NB4 (cell line): Measurements from ENCODE around the gene IFNA16.
"Not testable (repeated sequence)": the region's sequence is repeated elsewhere in the genome, so short reads cannot be mapped to it uniquely, and the experiment has no call there.

Experiments used
- DNase-seq: peaks from one replicate; pipeline ENCODE4 v3.0.0; 2010; ENCODE audit warnings: low read depth
- H3K4me3 ChIP-seq: one replicate; pipeline ENCODE4 v1.5.1; 2011; ENCODE audit warnings: mild to moderate bottlenecking, low read depth, low read length, moderate library complexity
- MYC ChIP-seq: IDR thresholded peaks from 2 replicates; pipeline ENCODE4 v1.6.1; 2011; ENCODE audit warnings: low read depth, low read length
- POLR2A ChIP-seq: IDR thresholded peaks from 2 replicates; pipeline ENCODE4 v1.6.1; 2011; ENCODE audit warnings: mild to moderate bottlenecking; ENCODE audit not compliant: insufficient read length; ENCODE audit errors: extremely low read depth
- TF ChIP-seq, protein P1 (sequence below): IDR thresholded peaks from one replicate; pipeline ENCODE4 v1.5.1; 2012; ENCODE audit warnings: low read depth, low read length
- TF ChIP-seq, protein P2 (sequence below): IDR thresholded peaks from 2 replicates; pipeline ENCODE4 v1.6.1; 2011; ENCODE audit warnings: low read depth, low read length

Gene IFNA16

DNA sequence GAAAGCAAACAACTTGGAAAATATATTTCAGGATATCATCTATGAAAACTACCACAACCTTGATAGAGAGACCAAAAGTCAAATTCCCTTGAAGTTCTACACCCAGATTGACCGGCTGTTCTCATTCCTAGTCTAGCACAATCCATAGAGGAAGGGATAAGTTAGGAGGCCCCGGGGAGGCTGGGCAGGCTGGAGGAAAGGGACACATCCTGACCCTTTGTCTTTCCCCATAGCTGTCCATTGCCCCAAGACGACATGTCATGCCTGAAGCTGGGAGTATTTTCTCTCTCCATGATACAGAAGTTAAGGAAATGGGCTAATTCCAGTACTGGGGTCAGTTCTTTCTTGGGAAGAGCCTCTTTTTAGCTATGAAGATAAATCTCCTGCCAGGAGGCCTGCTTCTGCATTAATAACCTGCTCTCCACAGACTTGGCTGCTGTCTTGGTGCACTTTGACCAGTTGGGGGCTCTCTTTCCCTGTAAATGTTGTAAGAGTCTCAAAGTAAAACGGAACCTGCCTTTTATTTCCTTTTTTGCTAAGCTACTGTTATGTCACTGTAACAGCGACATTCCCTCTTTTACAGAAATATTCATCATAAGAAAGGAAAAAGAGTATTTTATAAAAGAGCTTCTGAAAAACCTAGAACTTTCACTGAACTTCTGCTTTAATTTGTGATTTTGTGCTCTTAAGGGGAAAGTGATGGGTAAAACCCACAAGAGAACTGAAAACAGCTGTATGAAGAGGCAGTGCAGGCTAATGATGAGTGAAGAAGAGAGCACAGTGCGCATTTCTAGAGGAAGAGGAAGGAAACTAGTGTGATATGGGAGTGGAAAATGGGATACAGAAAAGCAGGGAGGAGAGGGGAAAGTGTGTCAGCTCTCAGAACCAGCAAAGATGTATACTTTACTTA, 22.0 kb downstream of the IFNA16 start:
- H3K4me3 ChIP-seq: not testable (repeated sequence)
- DNase-seq: peak; percentile 65
- TF ChIP-seq, protein P1, sequence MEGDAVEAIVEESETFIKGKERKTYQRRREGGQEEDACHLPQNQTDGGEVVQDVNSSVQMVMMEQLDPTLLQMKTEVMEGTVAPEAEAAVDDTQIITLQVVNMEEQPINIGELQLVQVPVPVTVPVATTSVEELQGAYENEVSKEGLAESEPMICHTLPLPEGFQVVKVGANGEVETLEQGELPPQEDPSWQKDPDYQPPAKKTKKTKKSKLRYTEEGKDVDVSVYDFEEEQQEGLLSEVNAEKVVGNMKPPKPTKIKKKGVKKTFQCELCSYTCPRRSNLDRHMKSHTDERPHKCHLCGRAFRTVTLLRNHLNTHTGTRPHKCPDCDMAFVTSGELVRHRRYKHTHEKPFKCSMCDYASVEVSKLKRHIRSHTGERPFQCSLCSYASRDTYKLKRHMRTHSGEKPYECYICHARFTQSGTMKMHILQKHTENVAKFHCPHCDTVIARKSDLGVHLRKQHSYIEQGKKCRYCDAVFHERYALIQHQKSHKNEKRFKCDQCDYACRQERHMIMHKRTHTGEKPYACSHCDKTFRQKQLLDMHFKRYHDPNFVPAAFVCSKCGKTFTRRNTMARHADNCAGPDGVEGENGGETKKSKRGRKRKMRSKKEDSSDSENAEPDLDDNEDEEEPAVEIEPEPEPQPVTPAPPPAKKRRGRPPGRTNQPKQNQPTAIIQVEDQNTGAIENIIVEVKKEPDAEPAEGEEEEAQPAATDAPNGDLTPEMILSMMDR: peak; percentile 85

DNA sequence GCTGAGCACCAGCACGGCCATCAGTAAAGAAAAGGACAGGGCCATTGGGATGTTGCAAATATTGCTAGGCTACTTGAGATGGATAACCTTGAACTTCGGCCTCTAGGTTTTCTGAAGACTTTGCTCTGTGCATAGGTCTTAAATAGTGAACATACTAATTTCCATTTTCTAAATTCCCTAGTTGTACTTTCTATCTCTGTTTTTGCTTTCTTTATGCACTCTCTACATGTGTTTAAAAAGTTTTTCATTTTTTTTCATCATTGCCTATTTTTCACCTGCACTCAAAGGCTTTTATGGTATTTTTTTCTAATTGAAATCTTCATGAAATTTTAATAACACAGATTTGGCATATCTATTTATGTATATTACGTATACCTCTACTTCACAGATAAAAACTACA, 29.6 kb downstream of the IFNA16 start, which contains the start of gene IFNA4:
Gene IFNA4 (minus strand): TSS at position 101 of the 400 bp plus-strand sequence. CDS start 56 bp downstream, at position 45.
- not testable (repeated sequence) for H3K4me3 ChIP-seq, DNase-seq

DNA sequence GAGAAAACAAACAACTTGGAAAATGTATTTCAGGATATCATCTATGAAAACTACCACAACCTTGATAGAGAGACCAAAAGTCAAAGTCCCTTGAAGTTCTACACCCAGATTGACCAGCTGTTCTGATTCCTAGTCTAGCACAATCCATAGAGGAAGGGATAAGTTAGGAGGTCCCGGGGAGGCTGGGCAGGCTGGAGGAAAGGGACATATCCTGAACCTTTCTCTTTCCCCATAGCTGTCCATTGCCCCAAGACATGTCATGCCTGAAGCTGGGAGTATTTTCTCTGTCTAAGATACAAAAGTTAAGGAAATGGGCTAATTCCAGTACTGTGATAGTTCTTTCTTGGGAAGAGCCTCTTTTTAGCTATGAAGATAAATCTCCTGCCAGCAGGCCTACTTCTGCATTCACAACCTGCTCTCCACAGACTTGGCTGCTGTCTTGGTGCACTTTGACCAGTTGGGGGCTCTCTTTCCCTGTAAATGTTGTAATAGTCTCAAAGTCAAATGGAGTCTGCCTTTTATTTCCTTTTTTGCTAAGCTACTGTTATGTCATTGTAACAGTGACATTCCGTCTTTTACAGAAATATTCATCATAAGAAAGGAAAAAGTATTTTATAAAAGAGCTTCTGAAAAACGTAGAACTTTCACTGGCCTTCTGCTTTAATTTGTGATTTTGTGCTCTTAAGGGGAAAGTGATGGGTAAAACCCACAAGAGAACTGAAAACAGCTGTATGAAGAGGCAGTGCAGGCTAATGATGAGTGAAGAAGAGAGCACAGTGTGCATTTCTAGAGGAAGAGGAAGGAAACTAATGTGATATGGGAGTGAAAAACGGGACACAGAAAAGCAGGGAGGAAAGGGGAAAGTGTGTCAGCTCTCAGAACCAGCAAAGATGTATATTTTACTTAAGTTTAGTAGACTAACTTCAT, 34.0 kb downstream of the IFNA16 start:
- TF ChIP-seq, protein P1: peak; percentile 90
- DNase-seq: peak; percentile 76

DNA sequence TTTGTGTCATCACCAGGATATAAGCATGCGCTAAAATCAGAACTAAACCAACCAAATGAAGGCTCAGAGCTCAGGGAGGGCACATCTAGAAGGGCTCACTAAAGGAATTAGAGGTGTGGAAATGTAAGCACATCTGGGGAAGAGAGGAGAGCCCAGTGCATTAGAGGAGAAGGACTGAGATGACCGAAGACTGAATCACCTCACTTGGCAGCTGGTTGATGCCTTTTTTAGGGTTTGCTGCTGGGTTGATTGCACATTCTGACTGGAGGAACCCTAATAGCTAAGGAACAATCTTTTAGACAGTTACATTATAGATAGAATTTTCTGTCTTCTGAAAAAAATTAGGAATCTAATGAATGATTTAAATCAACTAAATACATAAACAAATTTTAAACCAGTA, 42.4 kb downstream of the IFNA16 start:
- H3K4me3 ChIP-seq: no peak overlapping the region
- DNase-seq: no peak
- TF ChIP-seq MYC: no peak
- no peak for TF ChIP-seq POLR2A
- TF ChIP-seq, protein P1: no peak
- TF ChIP-seq, protein P2, sequence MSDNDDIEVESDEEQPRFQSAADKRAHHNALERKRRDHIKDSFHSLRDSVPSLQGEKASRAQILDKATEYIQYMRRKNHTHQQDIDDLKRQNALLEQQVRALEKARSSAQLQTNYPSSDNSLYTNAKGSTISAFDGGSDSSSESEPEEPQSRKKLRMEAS: no peak

More for the DNA sequence above, 34.0 kb downstream of the IFNA16 start:
- H3K4me3 ChIP-seq: not testable (repeated sequence)

DNA sequence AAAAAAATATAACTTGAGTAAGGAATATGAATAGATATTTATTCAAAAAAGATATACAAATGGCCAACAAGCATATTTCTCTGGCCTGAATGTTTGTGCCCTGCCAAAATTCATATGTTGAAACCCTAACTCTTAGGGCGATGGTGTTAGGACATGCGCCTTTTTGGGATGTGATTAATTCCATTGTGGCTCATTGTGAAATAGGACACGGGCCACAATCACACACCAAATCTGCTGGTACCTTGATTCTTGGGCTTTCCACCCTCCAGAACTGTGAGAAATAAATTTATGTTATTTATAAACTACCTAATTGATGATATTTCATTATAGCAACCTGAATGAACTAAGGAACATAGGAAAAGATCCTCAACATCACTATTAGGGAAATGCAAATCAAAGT, 45.0 kb downstream of the IFNA16 start:
- TF ChIP-seq MYC: no peak
- TF ChIP-seq, protein P1: no peak
- no peak for TF ChIP-seq POLR2A
- TF ChIP-seq, protein P2: no peak
- no peak overlapping the region for H3K4me3 ChIP-seq
- DNase-seq: no peak

DNA sequence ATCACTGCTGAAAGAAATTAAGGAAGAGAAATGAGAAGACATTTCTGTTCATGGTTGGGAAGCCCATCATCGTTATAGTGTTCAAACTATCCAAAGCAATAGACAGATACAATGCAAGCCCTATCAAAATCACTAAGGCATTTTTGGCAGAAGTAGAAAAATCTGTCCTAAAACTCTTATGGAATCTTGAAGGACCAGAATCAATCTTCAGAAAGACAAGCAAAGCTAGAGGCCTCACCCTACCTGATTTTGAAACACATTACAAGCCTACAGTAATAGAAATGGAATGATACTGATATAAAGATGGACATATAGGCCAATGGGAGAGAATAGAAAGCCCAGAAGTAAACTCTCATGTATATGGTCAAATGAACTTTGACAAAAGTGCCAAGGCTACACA, 45.8 kb downstream of the IFNA16 start:
- no peak for DNase-seq
- H3K4me3 ChIP-seq: no peak overlapping the region
- TF ChIP-seq MYC: no peak
- no peak for TF ChIP-seq POLR2A
- TF ChIP-seq, protein P1: no peak
- TF ChIP-seq, protein P2: no peak

DNA sequence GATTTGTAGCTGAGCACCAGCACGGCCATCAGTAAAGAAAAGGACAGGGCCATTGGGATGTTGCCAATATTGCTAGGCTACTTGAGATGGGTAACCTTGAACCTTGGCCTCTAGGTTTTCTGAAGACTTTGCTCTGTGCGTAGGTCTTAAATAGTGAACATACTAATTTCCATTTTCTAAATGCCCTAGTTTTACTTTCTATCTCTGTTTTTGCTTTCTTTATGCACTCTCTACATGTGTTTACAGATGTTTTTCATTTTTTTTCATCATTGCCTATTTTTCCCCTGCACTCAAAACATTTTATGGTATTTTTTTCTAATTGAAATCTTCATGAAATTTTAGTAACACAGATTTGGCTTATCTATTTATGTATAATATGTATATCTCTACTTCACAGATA, 50.6 kb downstream of the IFNA16 start, which contains the start of gene IFNA21:
Gene IFNA21 (minus strand): TSS at position 101 of the 400 bp plus-strand sequence. CDS start 48 bp downstream, at position 53.
- H3K4me3 ChIP-seq, DNase-seq: not testable (repeated sequence)
